PFSK-1 (cell line): ENCODE data around the gene LIMS2.

Experiments used
- POLR2AphosphoS5 ChIP-seq: IDR thresholded peaks from 2 replicates; pipeline ENCODE4 v1.6.1; 2012; ENCODE audit warnings: low read depth, mild to moderate bottlenecking, control low read depth, low read length, moderate library complexity
- SIN3A ChIP-seq: IDR thresholded peaks from 2 replicates; pipeline ENCODE4 v1.6.1; 2012; ENCODE audit warnings: mild to moderate bottlenecking, low read length, moderate library complexity, borderline replicate concordance; ENCODE audit not compliant: insufficient read depth
- TAF1 ChIP-seq: IDR thresholded peaks from 2 replicates; pipeline ENCODE4 v1.6.1; 2012; ENCODE audit warnings: low read length, control low read depth, borderline replicate concordance; ENCODE audit not compliant: insufficient read depth
- TF ChIP-seq, protein P1 (sequence below), 2 experiments: IDR thresholded peaks; 2 replicates each; pipeline versions ENCODE4 v1.6.1 to v1.8.0; 2011 to 2012; ENCODE audit warnings: low read depth in 2 of 2, low read length in 2 of 2, control low read depth in 1 of 2, inconsistent platforms in 1 of 2, mild to moderate bottlenecking in 1 of 2, moderate library complexity in 1 of 2; ENCODE audit not compliant: insufficient read depth in 1 of 2

DNA sequence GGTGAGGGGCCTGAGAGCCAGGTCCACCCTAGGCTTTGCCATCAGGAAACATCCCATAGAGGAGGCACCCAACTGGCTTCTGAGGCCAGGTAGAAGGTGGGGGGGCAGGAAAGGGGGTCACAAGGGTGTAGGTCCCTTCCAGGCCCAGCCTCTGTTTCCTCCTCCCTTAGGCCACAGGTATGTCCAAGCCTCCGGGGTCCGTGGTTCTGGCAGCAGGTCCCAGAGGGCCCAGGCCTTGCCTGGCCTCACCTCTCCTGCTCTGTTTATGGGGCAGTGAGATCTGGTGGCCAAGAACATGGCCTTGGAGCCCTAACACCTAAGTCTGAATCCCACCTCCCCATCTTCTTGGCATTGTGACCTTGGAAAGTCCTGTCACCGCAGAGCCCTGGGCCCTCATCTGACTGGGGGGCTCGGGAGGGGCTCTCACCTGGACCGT lies 51.0 kb downstream of the LIMS2 start:
- TF ChIP-seq POLR2AphosphoS5 (no peak), TAF1 (no peak), SIN3A (no peak)
- TF ChIP-seq, protein P1, sequence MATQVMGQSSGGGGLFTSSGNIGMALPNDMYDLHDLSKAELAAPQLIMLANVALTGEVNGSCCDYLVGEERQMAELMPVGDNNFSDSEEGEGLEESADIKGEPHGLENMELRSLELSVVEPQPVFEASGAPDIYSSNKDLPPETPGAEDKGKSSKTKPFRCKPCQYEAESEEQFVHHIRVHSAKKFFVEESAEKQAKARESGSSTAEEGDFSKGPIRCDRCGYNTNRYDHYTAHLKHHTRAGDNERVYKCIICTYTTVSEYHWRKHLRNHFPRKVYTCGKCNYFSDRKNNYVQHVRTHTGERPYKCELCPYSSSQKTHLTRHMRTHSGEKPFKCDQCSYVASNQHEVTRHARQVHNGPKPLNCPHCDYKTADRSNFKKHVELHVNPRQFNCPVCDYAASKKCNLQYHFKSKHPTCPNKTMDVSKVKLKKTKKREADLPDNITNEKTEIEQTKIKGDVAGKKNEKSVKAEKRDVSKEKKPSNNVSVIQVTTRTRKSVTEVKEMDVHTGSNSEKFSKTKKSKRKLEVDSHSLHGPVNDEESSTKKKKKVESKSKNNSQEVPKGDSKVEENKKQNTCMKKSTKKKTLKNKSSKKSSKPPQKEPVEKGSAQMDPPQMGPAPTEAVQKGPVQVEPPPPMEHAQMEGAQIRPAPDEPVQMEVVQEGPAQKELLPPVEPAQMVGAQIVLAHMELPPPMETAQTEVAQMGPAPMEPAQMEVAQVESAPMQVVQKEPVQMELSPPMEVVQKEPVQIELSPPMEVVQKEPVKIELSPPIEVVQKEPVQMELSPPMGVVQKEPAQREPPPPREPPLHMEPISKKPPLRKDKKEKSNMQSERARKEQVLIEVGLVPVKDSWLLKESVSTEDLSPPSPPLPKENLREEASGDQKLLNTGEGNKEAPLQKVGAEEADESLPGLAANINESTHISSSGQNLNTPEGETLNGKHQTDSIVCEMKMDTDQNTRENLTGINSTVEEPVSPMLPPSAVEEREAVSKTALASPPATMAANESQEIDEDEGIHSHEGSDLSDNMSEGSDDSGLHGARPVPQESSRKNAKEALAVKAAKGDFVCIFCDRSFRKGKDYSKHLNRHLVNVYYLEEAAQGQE (IDR thresholded peaks at IDR 0.05; ENCODE audit: insufficient read depth in 1 of 2, low read depth in 2 of 2, low read length in 2 of 2), result no peak
